ENCODE data around the gene ATXN10.
"Not testable (repeated sequence)": the region's sequence is repeated elsewhere in the genome, so short reads cannot be mapped to it uniquely, and the experiment has no call there.

ATXN10 gene

GRCh38 chr22:45640941-45641621 is 30.6 kb upstream of the ATXN10 start:
- no peak overlapping the region for H3K27ac ChIP-seq
- no peak for DNase-seq (ENCODE audit: low read depth, low spot score)

GRCh38 chr22:45642986-45643385 is 28.6 kb upstream of the ATXN10 start:
- DNase-seq (ENCODE audit: low read depth, low spot score): no peak
- H3K27ac ChIP-seq: no peak overlapping the region

- no peak for DNase-seq (ENCODE audit: low read depth, low spot score)
- no peak overlapping the region for H3K27ac ChIP-seq
Observed at GRCh38 chr22:45644714-45645113, 26.9 kb upstream of the ATXN10 start.

- H3K27ac ChIP-seq: no peak overlapping the region
- DNase-seq (ENCODE audit: low read depth, low spot score): no peak
Observed at GRCh38 chr22:45645150-45645525, 26.5 kb upstream of the ATXN10 start.

- no peak overlapping the region for H3K27ac ChIP-seq
- no peak for DNase-seq (ENCODE audit: low read depth, low spot score)
Observed at GRCh38 chr22:45645526-45646414, 25.9 kb upstream of the ATXN10 start.

GRCh38 chr22:45647532-45648225 is 24.0 kb upstream of the ATXN10 start:
- no peak for DNase-seq (ENCODE audit: low read depth, low spot score)
- H3K27ac ChIP-seq: no peak overlapping the region

GRCh38 chr22:45648301-45649117 is 23.1 kb upstream of the ATXN10 start:
- DNase-seq (ENCODE audit: low read depth, low spot score): no peak

GRCh38 chr22:45649809-45650208 is 21.8 kb upstream of the ATXN10 start:
- H3K27ac ChIP-seq: no peak overlapping the region
- no peak for DNase-seq (ENCODE audit: low read depth, low spot score)

More at GRCh38 chr22:45648301-45649117, 23.1 kb upstream of the ATXN10 start:
- H3K27ac ChIP-seq: no peak overlapping the region

GRCh38 chr22:45650721-45651120 is 20.9 kb upstream of the ATXN10 start:
- no peak for DNase-seq (ENCODE audit: low read depth, low spot score)
- H3K27ac ChIP-seq: no peak overlapping the region

- no peak for DNase-seq (ENCODE audit: low read depth, low spot score)
- H3K27ac ChIP-seq: no peak overlapping the region
Observed at GRCh38 chr22:45651931-45652528, 19.6 kb upstream of the ATXN10 start.

GRCh38 chr22:45656577-45656976 is 15.1 kb upstream of the ATXN10 start:
- no peak overlapping the region for H3K27ac ChIP-seq
- no peak for DNase-seq (ENCODE audit: low read depth, low spot score)

- no peak overlapping the region for H3K27ac ChIP-seq
- no peak for DNase-seq (ENCODE audit: low read depth, low spot score)
Observed at GRCh38 chr22:45657701-45658100, 13.9 kb upstream of the ATXN10 start.

GRCh38 chr22:45664136-45664646 is 7.4 kb upstream of the ATXN10 start:
- no peak for DNase-seq (ENCODE audit: low read depth, low spot score)
- H3K27ac ChIP-seq: no peak overlapping the region

- H3K27ac ChIP-seq: no peak overlapping the region
- no peak for DNase-seq (ENCODE audit: low read depth, low spot score)
Observed at GRCh38 chr22:45667486-45667885, 4.1 kb upstream of the ATXN10 start.

- not testable (repeated sequence) for DNase-seq (ENCODE audit: low read depth, low spot score); H3K27ac ChIP-seq
Observed at GRCh38 chr22:45670363-45670762, 1.3 kb upstream of the ATXN10 start.

- peak overlapping the region; percentile 69 for H3K27ac ChIP-seq
- no peak for DNase-seq (ENCODE audit: low read depth, low spot score)
Observed at GRCh38 chr22:45670981-45671782, 452 bp upstream of the ATXN10 start.

GRCh38 chr22:45672564-45673481 is 1.2 kb downstream of the ATXN10 start:
- DNase-seq (ENCODE audit: low read depth, low spot score): no peak
- peak overlapping the region; percentile 69 for H3K27ac ChIP-seq

Measured in epithelial cell of prostate (primary cell).